H1 (cell line): ENCODE results near the gene MYOCOS.

ENCODE experiments used
- CTCF ChIP-seq, 3 experiments: IDR thresholded peaks; 1 replicate in 2 of 3; 2 replicates in 1 of 3; pipeline versions ENCODE4 v1.5.1 to v1.6.1; 2011; ENCODE audit warnings: low read length in 3 of 3, mild to moderate bottlenecking in 3 of 3, inconsistent platforms in 2 of 3, low read depth in 1 of 3, moderate library complexity in 1 of 3; ENCODE audit not compliant: insufficient read depth in 1 of 3; ENCODE audit errors: control extremely low read depth in 1 of 3
- TAF1 ChIP-seq: IDR thresholded peaks from 2 replicates; pipeline ENCODE4 v1.6.1; 2011; ENCODE audit warnings: mild to moderate bottlenecking, low read depth, low read length
- TCF12 ChIP-seq: IDR thresholded peaks from 2 replicates; pipeline ENCODE4 v1.6.1; 2011; ENCODE audit warnings: low read depth, mild to moderate bottlenecking, low read length
- TF ChIP-seq, protein P1 (sequence below): IDR thresholded peaks from 2 replicates; pipeline ENCODE4 v1.6.1; 2012; ENCODE audit warnings: low read length, inconsistent platforms

DNA sequence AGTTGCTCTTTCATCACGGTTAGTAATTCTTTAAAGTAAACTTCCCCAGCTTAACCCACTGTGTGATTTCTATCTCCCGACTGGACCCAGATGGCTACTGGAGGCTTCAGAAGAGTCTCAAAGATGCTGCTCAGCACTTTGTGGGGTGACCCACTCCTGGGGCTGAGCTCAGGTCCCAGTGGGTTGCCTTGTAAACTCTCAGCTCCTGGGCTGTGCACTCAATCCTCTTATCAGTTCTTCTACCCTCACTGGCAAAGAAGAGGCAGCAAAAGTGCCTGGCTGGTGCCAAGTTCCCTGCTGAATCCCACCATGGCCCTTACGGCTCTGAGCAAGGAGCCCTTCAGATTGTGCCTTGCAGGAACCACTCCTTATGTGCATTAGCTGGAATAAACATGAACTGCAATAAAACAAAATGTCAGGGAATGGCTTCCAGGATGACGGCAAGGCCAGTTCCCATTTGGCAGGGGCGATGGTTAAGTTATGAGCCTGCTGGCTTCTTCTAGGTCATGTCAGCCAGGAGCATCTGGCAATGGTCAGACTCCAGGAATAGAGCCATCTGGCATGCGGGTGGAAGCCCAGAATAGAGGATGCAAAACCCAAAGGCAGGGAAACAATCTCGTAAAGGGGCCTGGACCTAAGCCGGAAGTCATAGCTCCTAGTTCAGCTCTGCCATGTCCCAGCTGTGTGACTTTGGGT is 23.7 kb downstream of the MYOCOS start:
- TF ChIP-seq CTCF (IDR thresholded peaks at IDR 0.05; ENCODE audit: control extremely low read depth in 1 of 3, insufficient read depth in 1 of 3, low read depth in 1 of 3, low read length in 3 of 3) (no peak), TAF1 (no peak), TCF12 (no peak)
- TF ChIP-seq, protein P1, sequence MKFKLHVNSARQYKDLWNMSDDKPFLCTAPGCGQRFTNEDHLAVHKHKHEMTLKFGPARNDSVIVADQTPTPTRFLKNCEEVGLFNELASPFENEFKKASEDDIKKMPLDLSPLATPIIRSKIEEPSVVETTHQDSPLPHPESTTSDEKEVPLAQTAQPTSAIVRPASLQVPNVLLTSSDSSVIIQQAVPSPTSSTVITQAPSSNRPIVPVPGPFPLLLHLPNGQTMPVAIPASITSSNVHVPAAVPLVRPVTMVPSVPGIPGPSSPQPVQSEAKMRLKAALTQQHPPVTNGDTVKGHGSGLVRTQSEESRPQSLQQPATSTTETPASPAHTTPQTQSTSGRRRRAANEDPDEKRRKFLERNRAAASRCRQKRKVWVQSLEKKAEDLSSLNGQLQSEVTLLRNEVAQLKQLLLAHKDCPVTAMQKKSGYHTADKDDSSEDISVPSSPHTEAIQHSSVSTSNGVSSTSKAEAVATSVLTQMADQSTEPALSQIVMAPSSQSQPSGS, result no peak
